ENCODE data around the gene TBC1D21. TPM values are rescaled to one million over a fixed set of nuclear protein-coding genes. Genes with fewer than 3 reads are reported as not detected.

The TBC1D21 gene
- total and polyA plus RNA-seq, 8 donors, result not detected

DNA sequence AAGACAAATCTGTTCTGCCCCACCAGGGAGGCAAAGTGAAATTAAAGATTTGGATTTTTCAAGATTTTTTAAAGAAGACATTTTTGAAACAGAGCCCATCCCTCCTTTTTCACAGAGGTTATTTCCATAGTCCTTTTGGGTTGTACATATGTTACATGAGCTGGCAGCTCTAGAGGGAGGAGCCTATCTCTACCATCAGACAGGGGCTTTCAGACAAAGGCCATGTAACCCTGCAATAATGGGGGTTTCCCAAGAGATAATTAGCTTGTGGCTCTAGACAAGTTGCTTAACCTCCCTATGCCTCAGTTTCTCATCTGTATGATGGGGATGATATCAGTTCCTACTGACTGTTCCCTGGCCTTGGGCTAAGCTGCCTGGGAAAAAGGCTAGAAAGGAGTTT lies 8.0 kb upstream of the TBC1D21 start:
- H3K27ac ChIP-seq, result no peak overlapping the region
- peaks cover 0 to 34% (median 0%) of the 10 kb centered on the region in 3 donors for H3K27me3 ChIP-seq
- no peak overlapping the region for H3K4me3 ChIP-seq
- no peak for DNase-seq
- peaks cover 0 to 10% (median 6%) of the 10 kb centered on the region in 4 donors for H3K4me1 ChIP-seq
- H3K36me3 ChIP-seq, result no peaks in the 10 kb centered on the region
- TF ChIP-seq POLR2AphosphoS5 (IDR thresholded peaks at IDR 0.05), result no peak
- TF ChIP-seq EP300 (IDR thresholded peaks at IDR 0.05), result no peak
- TF ChIP-seq, protein P1, sequence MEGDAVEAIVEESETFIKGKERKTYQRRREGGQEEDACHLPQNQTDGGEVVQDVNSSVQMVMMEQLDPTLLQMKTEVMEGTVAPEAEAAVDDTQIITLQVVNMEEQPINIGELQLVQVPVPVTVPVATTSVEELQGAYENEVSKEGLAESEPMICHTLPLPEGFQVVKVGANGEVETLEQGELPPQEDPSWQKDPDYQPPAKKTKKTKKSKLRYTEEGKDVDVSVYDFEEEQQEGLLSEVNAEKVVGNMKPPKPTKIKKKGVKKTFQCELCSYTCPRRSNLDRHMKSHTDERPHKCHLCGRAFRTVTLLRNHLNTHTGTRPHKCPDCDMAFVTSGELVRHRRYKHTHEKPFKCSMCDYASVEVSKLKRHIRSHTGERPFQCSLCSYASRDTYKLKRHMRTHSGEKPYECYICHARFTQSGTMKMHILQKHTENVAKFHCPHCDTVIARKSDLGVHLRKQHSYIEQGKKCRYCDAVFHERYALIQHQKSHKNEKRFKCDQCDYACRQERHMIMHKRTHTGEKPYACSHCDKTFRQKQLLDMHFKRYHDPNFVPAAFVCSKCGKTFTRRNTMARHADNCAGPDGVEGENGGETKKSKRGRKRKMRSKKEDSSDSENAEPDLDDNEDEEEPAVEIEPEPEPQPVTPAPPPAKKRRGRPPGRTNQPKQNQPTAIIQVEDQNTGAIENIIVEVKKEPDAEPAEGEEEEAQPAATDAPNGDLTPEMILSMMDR (IDR thresholded peaks at IDR 0.05), result no peak
- no peak for TF ChIP-seq POLR2A (IDR thresholded peaks at IDR 0.05)
- intact Hi-C loops (cut with DNase I; ENCODE audit: low total_unique reads), result no loop called here
- H3K9me3 ChIP-seq, result no peaks in the 10 kb centered on the region

DNA sequence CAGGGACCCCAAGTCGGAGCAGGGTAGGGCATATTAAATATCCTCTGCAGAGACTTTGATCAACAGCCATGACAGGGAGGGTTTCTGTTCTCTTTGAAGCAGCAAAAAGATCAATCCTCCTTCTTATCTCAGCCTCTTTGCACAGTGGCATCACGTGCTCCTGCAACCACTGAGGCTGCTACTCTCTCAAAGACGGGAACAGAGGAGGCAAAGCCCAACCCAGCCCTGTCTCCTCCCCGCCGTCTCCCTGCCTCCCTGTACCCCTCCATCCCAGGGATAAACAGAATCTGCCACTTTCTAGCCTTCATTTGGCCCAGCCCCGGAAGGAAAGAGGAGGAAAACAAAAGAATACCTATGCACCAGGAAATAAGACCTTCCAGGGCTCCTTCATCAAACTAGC lies 7.5 kb upstream of the TBC1D21 start:
- TF ChIP-seq EP300 (IDR thresholded peaks at IDR 0.05) (no peak), POLR2A (IDR thresholded peaks at IDR 0.05) (no peak), POLR2AphosphoS5 (IDR thresholded peaks at IDR 0.05) (no peak)
- TF ChIP-seq, protein P1 (IDR thresholded peaks at IDR 0.05), result no peak
- DNase-seq, result peak in 1 of 2 donors; percentile 7
- H3K36me3 ChIP-seq, result no peaks in the 10 kb centered on the region

DNA sequence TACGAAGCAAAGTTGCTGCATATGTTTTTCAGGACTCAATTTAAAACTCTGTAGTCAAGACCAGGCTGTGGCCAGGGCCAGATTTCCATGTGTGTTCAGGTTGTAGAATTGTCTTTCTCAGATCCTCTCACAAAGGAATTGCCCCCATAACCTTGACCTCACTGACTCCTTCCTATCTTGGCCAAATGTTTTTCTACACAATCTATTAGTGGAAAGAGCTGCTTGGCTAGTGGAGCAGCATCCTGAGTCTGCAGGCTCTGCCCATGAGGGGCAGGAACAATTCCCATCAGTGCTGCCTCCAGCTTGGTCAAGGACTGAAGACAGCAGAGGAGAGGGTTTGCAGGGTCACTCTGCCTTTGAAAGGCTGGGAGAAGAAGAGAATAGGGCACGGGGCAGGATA lies 6.9 kb upstream of the TBC1D21 start:
- Histone ChIP-seq H3K27me3 (peaks cover 0 to 30% (median 0%) of the 10 kb centered on the region in 3 donors), H3K27ac (no peak overlapping the region), H3K4me1 (peaks cover 4 to 18% (median 13%) of the 10 kb centered on the region in 4 donors), H3K4me3 (no peak overlapping the region), H3K9me3 (no peaks in the 10 kb centered on the region), H3K36me3 (no peaks in the 10 kb centered on the region)
- TF ChIP-seq POLR2AphosphoS5 (IDR thresholded peaks at IDR 0.05), result no peak
- TF ChIP-seq, protein P1 (IDR thresholded peaks at IDR 0.05), result no peak
- TF ChIP-seq POLR2A (IDR thresholded peaks at IDR 0.05), result no peak
- TF ChIP-seq EP300 (IDR thresholded peaks at IDR 0.05), result no peak
- intact Hi-C loops (cut with DNase I; ENCODE audit: low total_unique reads), result no loop called here
- peak in 1 of 2 donors; percentile 4 for DNase-seq
- WGBS, 5 donors, result 39 to 51% (median 48%) methylated on average over 2 of the region's 2 CpGs

More for the DNA sequence above, 7.5 kb upstream of the TBC1D21 start:
- Histone ChIP-seq H3K27me3 (peaks cover 0 to 30% (median 0%) of the 10 kb centered on the region in 3 donors), H3K27ac (no peak overlapping the region), H3K4me1 (peaks cover 0 to 12% (median 7%) of the 10 kb centered on the region in 4 donors), H3K9me3 (no peaks in the 10 kb centered on the region), H3K4me3 (no peak overlapping the region)
- intact Hi-C loops (cut with DNase I; ENCODE audit: low total_unique reads), result no loop called here
- 16 to 33% (median 19%) methylated on average over 6 of the region's 6 CpGs for WGBS, 5 donors

DNA sequence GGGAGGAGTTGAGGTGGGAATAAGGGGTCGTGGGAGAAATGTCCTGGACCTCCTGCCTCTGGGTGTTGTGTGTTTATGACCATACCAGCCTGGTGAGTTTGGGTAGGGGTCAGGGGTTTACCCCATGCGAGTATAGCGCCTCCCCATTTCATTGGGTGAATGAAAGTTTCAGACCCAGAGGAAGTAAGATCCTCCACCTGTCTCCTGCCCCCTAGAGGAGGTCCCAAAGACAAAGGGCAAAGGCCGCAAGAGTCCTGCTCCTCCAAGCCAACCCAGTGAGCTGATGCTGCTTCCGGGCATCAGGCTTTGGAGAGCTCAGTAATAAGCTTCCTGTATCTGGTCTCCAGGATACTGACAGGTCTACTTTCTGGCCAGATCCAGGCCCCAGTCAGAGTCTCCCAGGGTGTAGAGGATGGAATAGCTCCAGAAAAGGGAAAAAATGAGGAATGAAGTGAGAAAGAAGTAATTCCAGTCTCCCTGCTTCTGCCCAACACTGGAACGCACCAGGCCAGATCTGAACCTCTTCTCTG lies 6.4 kb upstream of the TBC1D21 start:
- 41 to 57% (median 47%) methylated on average over 6 of the region's 6 CpGs for WGBS, 5 donors
- H3K4me3 ChIP-seq, result no peak overlapping the region
- no peaks in the 10 kb centered on the region for H3K36me3 ChIP-seq
- H3K27ac ChIP-seq, result no peak overlapping the region
- peaks cover 0 to 30% (median 0%) of the 10 kb centered on the region in 3 donors for H3K27me3 ChIP-seq
- peaks cover 7 to 23% (median 15%) of the 10 kb centered on the region in 4 donors for H3K4me1 ChIP-seq
- TF ChIP-seq EP300 (IDR thresholded peaks at IDR 0.05), result no peak
- no peak for TF ChIP-seq POLR2AphosphoS5 (IDR thresholded peaks at IDR 0.05)
- TF ChIP-seq POLR2A (IDR thresholded peaks at IDR 0.05), result no peak
- DNase-seq, result no peak
- no peaks in the 10 kb centered on the region for H3K9me3 ChIP-seq
- intact Hi-C loops (cut with DNase I; ENCODE audit: low total_unique reads), result no loop called here

DNA sequence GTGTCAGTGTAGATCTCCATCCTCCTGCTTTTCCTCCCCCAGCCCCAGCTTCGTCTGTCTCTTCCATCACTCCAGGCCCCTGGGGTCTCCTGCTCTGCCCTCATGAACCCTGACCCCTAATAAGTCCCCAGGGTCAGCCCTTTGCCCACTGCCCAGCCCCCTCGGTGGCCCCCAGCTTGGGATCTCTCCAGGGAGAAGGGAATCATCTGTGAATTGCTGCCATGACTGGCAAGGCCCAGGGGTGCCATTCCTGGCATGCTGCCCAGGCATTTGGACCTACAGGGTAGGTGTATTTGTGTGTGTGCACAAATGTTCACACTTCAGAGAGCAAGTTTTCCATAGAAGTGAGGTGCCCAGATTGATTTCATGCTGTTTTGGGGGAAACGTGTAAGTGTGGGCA lies 5.9 kb upstream of the TBC1D21 start:
- peaks cover 11 to 26% (median 15%) of the 10 kb centered on the region in 4 donors for H3K4me1 ChIP-seq
- H3K4me3 ChIP-seq, result no peak overlapping the region
- DNase-seq, result no peak
- no peak overlapping the region for H3K27ac ChIP-seq
- H3K27me3 ChIP-seq, result peaks cover 0 to 30% (median 0%) of the 10 kb centered on the region in 3 donors
- H3K36me3 ChIP-seq, result no peaks in the 10 kb centered on the region
- intact Hi-C loops (cut with DNase I; ENCODE audit: low total_unique reads), result no loop called here
- no peaks in the 10 kb centered on the region for H3K9me3 ChIP-seq
- no peak for TF ChIP-seq EP300 (IDR thresholded peaks at IDR 0.05)
- TF ChIP-seq, protein P1 (IDR thresholded peaks at IDR 0.05), result no peak
- no peak for TF ChIP-seq POLR2AphosphoS5 (IDR thresholded peaks at IDR 0.05)
- TF ChIP-seq POLR2A (IDR thresholded peaks at IDR 0.05), result no peak
- 40 to 67% (median 62%) methylated on average over 3 of the region's 3 CpGs for WGBS, 5 donors
